Measurements from ENCODE around the gene CEND1.
A peak's percentile ranks its signal among the peaks of the same experiment; 100 is the strongest.

The CEND1 gene

GRCh38 chr11:777288-778255, 12.3 kb downstream of the CEND1 start, which contains the start of gene GATD1:
Gene GATD1 (minus strand): TSS chr11:777487. CDS start chr11:777462, 25 bp downstream.
- DNase-seq (ENCODE audit: low read depth): peak; percentile 90

- no peak for DNase-seq (ENCODE audit: low read depth)
Measured at GRCh38 chr11:776561-777287, 13.2 kb downstream of the CEND1 start.

GRCh38 chr11:776263-776560, 13.7 kb downstream of the CEND1 start:
- DNase-seq (ENCODE audit: low read depth): no peak

- no peak for DNase-seq (ENCODE audit: low read depth)
Measured at GRCh38 chr11:774873-775592, 14.9 kb downstream of the CEND1 start.

GRCh38 chr11:773830-774229, 16.1 kb downstream of the CEND1 start:
- DNase-seq (ENCODE audit: low read depth): no peak

GRCh38 chr11:773425-773824, 16.5 kb downstream of the CEND1 start:
- DNase-seq (ENCODE audit: low read depth): no peak

- no peak for DNase-seq (ENCODE audit: low read depth)
Measured at GRCh38 chr11:772429-773390, 17.2 kb downstream of the CEND1 start.

- DNase-seq (ENCODE audit: low read depth): no peak
Measured at GRCh38 chr11:771617-772204, 18.2 kb downstream of the CEND1 start.

- DNase-seq (ENCODE audit: low read depth): no peak
Measured at GRCh38 chr11:770642-771616, 19.0 kb downstream of the CEND1 start.

GRCh38 chr11:769887-770641, 19.8 kb downstream of the CEND1 start:
- DNase-seq (ENCODE audit: low read depth): no peak

- no peak for DNase-seq (ENCODE audit: low read depth)
Measured at GRCh38 chr11:767238-767637, 22.7 kb downstream of the CEND1 start.

GRCh38 chr11:766936-767210, 23.0 kb downstream of the CEND1 start:
- DNase-seq (ENCODE audit: low read depth): no peak

GRCh38 chr11:766106-766935, 23.6 kb downstream of the CEND1 start:
- DNase-seq (ENCODE audit: low read depth): no peak

- no peak for DNase-seq (ENCODE audit: low read depth)
Measured at GRCh38 chr11:765802-766091, 24.1 kb downstream of the CEND1 start.

GRCh38 chr11:765025-765801, 24.7 kb downstream of the CEND1 start:
- peak; percentile 31 for DNase-seq (ENCODE audit: low read depth)

GRCh38 chr11:764322-765024, 25.4 kb downstream of the CEND1 start:
- no peak for DNase-seq (ENCODE audit: low read depth)
